ENCODE measurements around the gene CPO. TPM values are rescaled to one million over a fixed set of nuclear protein-coding genes. Genes with fewer than 3 reads are reported as not detected.

CPO gene
- total RNA-seq (2014; rRNA removed; shearing (Covaris generic); ENCODE audit: low replicate concordance), result not detected in 2 replicates

GRCh38 chr2:206939340-206939739 lies at the start of gene CPO:
TSS of gene CPO (plus strand) at chr2:206939518. CDS start at chr2:206939600, 82 bp downstream.
- no peak within 1 kb of the TSS for H3K9ac ChIP-seq (ENCODE audit: low read length)
- DNase-seq, result no peak
- H3K4me3 ChIP-seq (ENCODE audit: low read length), result no peak within 1 kb of the TSS
- no peak within 1 kb of the TSS for H3K27ac ChIP-seq (ENCODE audit: low read length)
- H3K4me2 ChIP-seq (ENCODE audit: low read depth, low read length, poor library complexity, severe bottlenecking), result no peak within 1 kb of the TSS
- no peaks in the 10 kb centered on the region for H3K79me2 ChIP-seq (ENCODE audit: low read length)
- no peaks in the 10 kb centered on the region for H3K9me2 ChIP-seq (replicated peaks; ENCODE audit: insufficient read depth, low read length)
- no peak within 1 kb of the TSS for H2AFZ ChIP-seq (ENCODE audit: low read length)
- no peaks in the 10 kb centered on the region for H3K9me3 ChIP-seq (ENCODE audit: low read length)
- no peaks in the 10 kb centered on the region for H3K36me3 ChIP-seq (ENCODE audit: insufficient read depth, low read length)
- H4K20me1 ChIP-seq (ENCODE audit: insufficient read depth, low read depth, low read length), result no peaks in the 10 kb centered on the region
- H3K27me3 ChIP-seq (ENCODE audit: low read length), result no peaks in the 10 kb centered on the region
- H3K4me1 ChIP-seq (ENCODE audit: low read length), result no peaks in the 10 kb centered on the region

- no peaks in the 10 kb centered on the region for H3K4me1 ChIP-seq (ENCODE audit: low read length)
- H3K9ac ChIP-seq (ENCODE audit: low read length), result no peak overlapping the region
- no peaks in the 10 kb centered on the region for H3K79me2 ChIP-seq (ENCODE audit: low read length)
- no peaks in the 10 kb centered on the region for H3K9me2 ChIP-seq (replicated peaks; ENCODE audit: insufficient read depth, low read length)
- no peak overlapping the region for H3K4me2 ChIP-seq (ENCODE audit: low read depth, low read length, poor library complexity, severe bottlenecking)
- no peaks in the 10 kb centered on the region for H3K27me3 ChIP-seq (ENCODE audit: low read length)
- no peaks in the 10 kb centered on the region for H4K20me1 ChIP-seq (ENCODE audit: insufficient read depth, low read depth, low read length)
- H3K36me3 ChIP-seq (ENCODE audit: insufficient read depth, low read length), result no peaks in the 10 kb centered on the region
- H3K4me3 ChIP-seq (ENCODE audit: low read length), result no peak overlapping the region
- no peak overlapping the region for H3K27ac ChIP-seq (ENCODE audit: low read length)
- H3K9me3 ChIP-seq (ENCODE audit: low read length), result no peaks in the 10 kb centered on the region
- H2AFZ ChIP-seq (ENCODE audit: low read length), result no peak overlapping the region
- no peak for DNase-seq
These were observed 49.1 kb upstream of the CPO start for GRCh38 chr2:206890179-206890578.

DNA sequence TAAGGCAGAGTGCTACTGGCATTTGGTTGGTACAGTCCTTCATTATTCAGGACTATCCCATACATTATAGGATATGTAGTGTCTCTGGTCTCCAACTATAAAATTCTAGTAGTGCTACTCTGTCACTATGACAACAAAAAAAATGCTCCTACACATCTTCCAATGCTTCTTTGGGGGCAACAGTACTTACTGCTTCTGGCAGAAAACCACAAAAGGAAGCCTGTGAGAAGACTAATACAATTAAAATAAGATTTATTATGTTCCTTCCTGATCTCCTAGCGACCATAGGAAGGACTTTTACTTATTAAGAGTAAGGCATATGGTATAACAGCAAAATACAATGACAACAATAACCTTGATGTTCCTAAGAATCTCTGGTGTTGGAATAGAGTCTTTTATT lies 48.4 kb upstream of the CPO start:
- Histone ChIP-seq H3K79me2 (ENCODE audit: low read length) (no peaks in the 10 kb centered on the region), H2AFZ (ENCODE audit: low read length) (no peak overlapping the region), H3K4me3 (ENCODE audit: low read length) (no peak overlapping the region), H3K9me3 (ENCODE audit: low read length) (no peaks in the 10 kb centered on the region), H3K9me2 (replicated peaks; ENCODE audit: insufficient read depth, low read length) (no peaks in the 10 kb centered on the region), H3K36me3 (ENCODE audit: insufficient read depth, low read length) (no peaks in the 10 kb centered on the region), H3K4me1 (ENCODE audit: low read length) (no peaks in the 10 kb centered on the region), H3K27ac (ENCODE audit: low read length) (no peak overlapping the region), H3K9ac (ENCODE audit: low read length) (no peak overlapping the region), H3K4me2 (ENCODE audit: low read depth, low read length, poor library complexity, severe bottlenecking) (no peak overlapping the region), H3K27me3 (ENCODE audit: low read length) (no peaks in the 10 kb centered on the region), H4K20me1 (ENCODE audit: insufficient read depth, low read depth, low read length) (no peaks in the 10 kb centered on the region)
- no peak for DNase-seq

GRCh38 chr2:206915121-206915520 lies 24.2 kb upstream of the CPO start:
- no peaks in the 10 kb centered on the region for H4K20me1 ChIP-seq (ENCODE audit: insufficient read depth, low read depth, low read length)
- no peaks in the 10 kb centered on the region for H3K79me2 ChIP-seq (ENCODE audit: low read length)
- H2AFZ ChIP-seq (ENCODE audit: low read length), result no peak overlapping the region
- H3K36me3 ChIP-seq (ENCODE audit: insufficient read depth, low read length), result no peaks in the 10 kb centered on the region
- H3K9me3 ChIP-seq (ENCODE audit: low read length), result no peaks in the 10 kb centered on the region
- no peaks in the 10 kb centered on the region for H3K4me1 ChIP-seq (ENCODE audit: low read length)
- no peak overlapping the region for H3K4me3 ChIP-seq (ENCODE audit: low read length)
- H3K9me2 ChIP-seq (replicated peaks; ENCODE audit: insufficient read depth, low read length), result no peaks in the 10 kb centered on the region
- H3K27me3 ChIP-seq (ENCODE audit: low read length), result no peaks in the 10 kb centered on the region
- no peak overlapping the region for H3K4me2 ChIP-seq (ENCODE audit: low read depth, low read length, poor library complexity, severe bottlenecking)
- no peak overlapping the region for H3K9ac ChIP-seq (ENCODE audit: low read length)
- H3K27ac ChIP-seq (ENCODE audit: low read length), result no peak overlapping the region
- DNase-seq, result no peak

- Histone ChIP-seq H3K36me3 (ENCODE audit: insufficient read depth, low read length) (no peaks in the 10 kb centered on the region), H3K79me2 (ENCODE audit: low read length) (no peaks in the 10 kb centered on the region), H3K27me3 (ENCODE audit: low read length) (no peaks in the 10 kb centered on the region), H2AFZ (ENCODE audit: low read length) (no peak overlapping the region), H3K27ac (ENCODE audit: low read length) (no peak overlapping the region), H4K20me1 (ENCODE audit: insufficient read depth, low read depth, low read length) (no peaks in the 10 kb centered on the region), H3K9me3 (ENCODE audit: low read length) (no peaks in the 10 kb centered on the region), H3K4me1 (ENCODE audit: low read length) (no peaks in the 10 kb centered on the region), H3K9me2 (replicated peaks; ENCODE audit: insufficient read depth, low read length) (no peaks in the 10 kb centered on the region), H3K4me3 (ENCODE audit: low read length) (no peak overlapping the region), H3K4me2 (ENCODE audit: low read depth, low read length, poor library complexity, severe bottlenecking) (no peak overlapping the region), H3K9ac (ENCODE audit: low read length) (no peak overlapping the region)
- DNase-seq, result no peak
These were observed 21.1 kb upstream of the CPO start for GRCh38 chr2:206918263-206918662.

GRCh38 chr2:206920310-206920709 lies 19.0 kb upstream of the CPO start:
- H3K9me2 ChIP-seq (replicated peaks; ENCODE audit: insufficient read depth, low read length), result no peaks in the 10 kb centered on the region
- no peaks in the 10 kb centered on the region for H3K27me3 ChIP-seq (ENCODE audit: low read length)
- no peaks in the 10 kb centered on the region for H3K9me3 ChIP-seq (ENCODE audit: low read length)
- H3K4me3 ChIP-seq (ENCODE audit: low read length), result no peak overlapping the region
- H3K27ac ChIP-seq (ENCODE audit: low read length), result no peak overlapping the region
- no peaks in the 10 kb centered on the region for H3K36me3 ChIP-seq (ENCODE audit: insufficient read depth, low read length)
- no peak for DNase-seq
- H3K4me1 ChIP-seq (ENCODE audit: low read length), result no peaks in the 10 kb centered on the region
- no peak overlapping the region for H2AFZ ChIP-seq (ENCODE audit: low read length)
- no peak overlapping the region for H3K9ac ChIP-seq (ENCODE audit: low read length)
- H3K79me2 ChIP-seq (ENCODE audit: low read length), result no peaks in the 10 kb centered on the region
- H4K20me1 ChIP-seq (ENCODE audit: insufficient read depth, low read depth, low read length), result no peaks in the 10 kb centered on the region
- H3K4me2 ChIP-seq (ENCODE audit: low read depth, low read length, poor library complexity, severe bottlenecking), result no peak overlapping the region

DNA sequence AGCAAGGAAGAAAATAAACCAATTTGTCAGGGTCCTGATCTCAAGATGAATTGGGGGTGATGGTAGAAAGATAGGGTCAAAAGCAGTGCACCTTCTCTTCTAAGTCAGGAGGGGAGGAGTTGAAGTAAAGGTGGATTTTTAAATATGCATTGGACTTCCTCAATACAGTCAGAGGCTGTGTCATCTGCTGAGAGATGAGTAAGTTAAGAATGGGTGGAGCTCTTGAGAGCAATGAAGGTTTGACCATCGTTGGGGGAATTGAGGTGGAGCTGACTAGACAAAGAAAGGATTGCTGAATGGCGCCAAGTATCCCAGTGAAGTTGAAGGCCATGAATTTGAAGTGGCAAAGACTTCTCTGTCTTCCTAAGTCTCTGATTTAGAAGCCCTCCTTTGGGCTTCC lies 18.4 kb upstream of the CPO start:
- H3K36me3 ChIP-seq (ENCODE audit: insufficient read depth, low read length), result no peaks in the 10 kb centered on the region
- no peaks in the 10 kb centered on the region for H3K27me3 ChIP-seq (ENCODE audit: low read length)
- DNase-seq, result no peak
- no peak overlapping the region for H3K27ac ChIP-seq (ENCODE audit: low read length)
- H3K4me2 ChIP-seq (ENCODE audit: low read depth, low read length, poor library complexity, severe bottlenecking), result no peak overlapping the region
- no peaks in the 10 kb centered on the region for H3K9me2 ChIP-seq (replicated peaks; ENCODE audit: insufficient read depth, low read length)
- H4K20me1 ChIP-seq (ENCODE audit: insufficient read depth, low read depth, low read length), result no peaks in the 10 kb centered on the region
- no peak overlapping the region for H3K9ac ChIP-seq (ENCODE audit: low read length)
- no peak overlapping the region for H3K4me3 ChIP-seq (ENCODE audit: low read length)
- no peaks in the 10 kb centered on the region for H3K79me2 ChIP-seq (ENCODE audit: low read length)
- no peaks in the 10 kb centered on the region for H3K4me1 ChIP-seq (ENCODE audit: low read length)
- no peak overlapping the region for H2AFZ ChIP-seq (ENCODE audit: low read length)
- no peaks in the 10 kb centered on the region for H3K9me3 ChIP-seq (ENCODE audit: low read length)

DNA sequence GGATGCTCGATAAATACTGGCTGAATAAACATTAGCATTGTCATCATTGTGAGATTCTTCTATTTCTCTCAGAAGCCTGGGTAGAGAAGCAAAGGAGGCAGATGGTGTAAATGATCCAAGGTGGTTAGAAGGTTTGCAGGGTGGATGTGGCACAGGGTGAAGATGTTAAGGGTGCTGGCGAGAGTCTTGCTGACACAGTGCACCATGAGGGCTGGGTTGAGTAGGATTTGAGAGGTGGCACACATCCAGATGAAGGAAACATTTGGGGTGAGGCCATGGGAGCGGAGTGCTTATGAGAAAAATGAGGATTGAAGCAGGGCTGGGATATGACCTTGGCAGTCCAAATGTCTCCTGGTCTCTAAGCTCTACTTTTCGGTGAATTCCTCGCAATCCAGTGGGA lies 17.8 kb upstream of the CPO start:
- Histone ChIP-seq H3K4me3 (ENCODE audit: low read length) (no peak overlapping the region), H3K4me2 (ENCODE audit: low read depth, low read length, poor library complexity, severe bottlenecking) (no peak overlapping the region), H3K4me1 (ENCODE audit: low read length) (no peaks in the 10 kb centered on the region), H4K20me1 (ENCODE audit: insufficient read depth, low read depth, low read length) (no peaks in the 10 kb centered on the region), H3K27me3 (ENCODE audit: low read length) (no peaks in the 10 kb centered on the region), H3K27ac (ENCODE audit: low read length) (no peak overlapping the region), H3K79me2 (ENCODE audit: low read length) (no peaks in the 10 kb centered on the region), H3K36me3 (ENCODE audit: insufficient read depth, low read length) (no peaks in the 10 kb centered on the region), H3K9me3 (ENCODE audit: low read length) (no peaks in the 10 kb centered on the region), H3K9ac (ENCODE audit: low read length) (no peak overlapping the region), H3K9me2 (replicated peaks; ENCODE audit: insufficient read depth, low read length) (no peaks in the 10 kb centered on the region), H2AFZ (ENCODE audit: low read length) (no peak overlapping the region)
- DNase-seq, result no peak

All from Karpas-422 (cell line).